GM21515 (cell line): ENCODE results near the gene CDC14B.
"Not testable (repeated sequence)": the region's sequence is repeated elsewhere in the genome, so short reads cannot be mapped to it uniquely, and the experiment has no call there.

ENCODE experiments used
- ATAC-seq: cut with Tn5 transposase; IDR thresholded peaks from one replicate; pipeline ENCODE4 v1.9.1; 2021; ENCODE audit not compliant: unreplicated experiment

Gene CDC14B

GRCh38 chr9:96503918-96504317 lies 115.7 kb downstream of the CDC14B start:
- ATAC-seq = no peak

GRCh38 chr9:96503374-96503748 lies 116.3 kb downstream of the CDC14B start:
- not testable (repeated sequence) for ATAC-seq

GRCh38 chr9:96502539-96503373 lies 116.9 kb downstream of the CDC14B start:
- no peak for ATAC-seq

- ATAC-seq = no peak
Measured at GRCh38 chr9:96501633-96502538, 117.8 kb downstream of the CDC14B start.

- ATAC-seq = no peak
Measured at GRCh38 chr9:96500696-96501632, 118.7 kb downstream of the CDC14B start.

- no peak for ATAC-seq
Measured at GRCh38 chr9:96499257-96499656, 120.4 kb downstream of the CDC14B start.

- ATAC-seq = no peak
Measured at GRCh38 chr9:96498796-96499195, 120.8 kb downstream of the CDC14B start.

- ATAC-seq = no peak
Measured at GRCh38 chr9:96497117-96497399, 122.6 kb downstream of the CDC14B start.

- no peak for ATAC-seq
Measured at GRCh38 chr9:96496368-96497116, 123.1 kb downstream of the CDC14B start.

GRCh38 chr9:96495341-96495740 lies 124.3 kb downstream of the CDC14B start:
- no peak for ATAC-seq

GRCh38 chr9:96494215-96494800 lies 125.3 kb downstream of the CDC14B start:
- no peak for ATAC-seq

GRCh38 chr9:96493757-96494156 lies 125.9 kb downstream of the CDC14B start:
- no peak for ATAC-seq

GRCh38 chr9:96492993-96493531 lies 126.6 kb downstream of the CDC14B start:
- ATAC-seq = no peak

GRCh38 chr9:96491880-96492525 lies 127.6 kb downstream of the CDC14B start:
- ATAC-seq = no peak

GRCh38 chr9:96491079-96491879 lies 128.4 kb downstream of the CDC14B start:
- ATAC-seq = no peak

GRCh38 chr9:96490534-96491078 lies 129.0 kb downstream of the CDC14B start:
- no peak for ATAC-seq

GRCh38 chr9:96489482-96489979 lies 130.1 kb downstream of the CDC14B start:
- no peak for ATAC-seq

- ATAC-seq = no peak
Measured at GRCh38 chr9:96487949-96488348, 131.7 kb downstream of the CDC14B start.
